GM19328 (cell line): ENCODE data around the gene COPB2.

Experiments
- ATAC-seq: cut with Tn5 transposase; IDR thresholded peaks from one replicate; pipeline ENCODE4 v1.9.1; 2021; ENCODE audit warnings: mild to moderate bottlenecking, moderate library complexity; ENCODE audit not compliant: unreplicated experiment

COPB2 gene

DNA sequence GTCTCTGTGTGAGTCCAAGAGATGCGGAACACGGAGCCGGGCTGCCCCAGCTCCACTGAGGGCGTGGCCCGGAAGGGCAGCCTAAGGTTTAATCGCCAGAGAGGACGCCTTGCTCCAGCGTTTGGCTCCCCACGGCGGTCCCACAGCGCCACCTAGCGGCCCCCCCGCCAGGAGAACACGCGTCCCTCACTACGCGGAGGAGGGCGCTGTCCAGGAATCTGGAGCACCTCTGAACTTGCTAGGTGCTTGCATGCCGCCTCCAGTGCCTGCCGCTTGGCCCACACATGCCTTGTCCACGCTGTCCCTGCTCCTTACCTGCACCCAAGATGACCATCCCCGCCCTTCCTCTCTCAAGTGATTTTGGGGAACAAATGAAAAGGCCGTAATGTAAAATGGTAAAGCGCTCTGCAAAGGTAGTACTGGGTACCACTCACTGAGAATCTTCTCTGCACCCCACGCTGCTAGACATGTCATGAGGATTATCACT, 60.0 kb downstream of the COPB2 start:
- peak; percentile 94 for ATAC-seq

DNA sequence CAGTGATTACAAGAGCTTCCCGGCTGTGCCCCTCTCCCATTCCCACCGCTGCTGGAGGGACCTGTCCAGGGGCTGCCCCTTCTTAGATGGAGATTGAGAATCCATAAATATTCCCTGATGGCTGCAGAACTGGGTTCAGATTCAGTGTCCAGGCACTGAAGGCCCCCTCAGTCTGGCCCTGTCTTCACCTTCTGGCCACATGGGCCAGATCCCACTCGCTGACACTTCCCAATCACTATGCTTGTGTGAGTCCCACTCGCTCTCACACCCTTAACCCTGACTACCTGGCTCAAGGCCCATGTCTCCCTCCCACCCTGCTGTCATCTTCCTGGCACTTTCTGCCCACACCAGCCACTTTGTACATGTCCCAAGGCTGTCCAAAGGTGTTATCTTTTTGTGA, 61.1 kb downstream of the COPB2 start:
- no peak for ATAC-seq

DNA sequence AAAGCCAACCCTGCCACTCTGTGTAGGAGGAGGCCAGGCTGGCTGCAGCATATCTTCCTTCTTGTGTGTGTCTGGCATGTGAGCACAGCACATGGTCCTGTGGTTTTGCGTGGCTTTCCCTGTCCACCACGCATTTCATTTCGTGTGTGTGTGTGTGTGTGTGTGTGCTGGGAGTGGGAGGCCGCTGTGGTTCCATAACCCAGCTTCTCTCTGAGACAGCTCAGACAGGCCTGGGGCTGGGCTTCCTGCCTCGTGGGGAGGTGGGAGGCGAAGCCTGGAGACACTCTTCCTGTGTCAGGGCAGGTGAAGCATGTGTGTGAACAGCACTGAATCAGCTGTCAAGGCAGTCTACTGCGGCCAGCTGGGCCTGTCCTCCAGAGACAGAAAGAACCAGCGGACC, 61.6 kb downstream of the COPB2 start:
- no peak for ATAC-seq

DNA sequence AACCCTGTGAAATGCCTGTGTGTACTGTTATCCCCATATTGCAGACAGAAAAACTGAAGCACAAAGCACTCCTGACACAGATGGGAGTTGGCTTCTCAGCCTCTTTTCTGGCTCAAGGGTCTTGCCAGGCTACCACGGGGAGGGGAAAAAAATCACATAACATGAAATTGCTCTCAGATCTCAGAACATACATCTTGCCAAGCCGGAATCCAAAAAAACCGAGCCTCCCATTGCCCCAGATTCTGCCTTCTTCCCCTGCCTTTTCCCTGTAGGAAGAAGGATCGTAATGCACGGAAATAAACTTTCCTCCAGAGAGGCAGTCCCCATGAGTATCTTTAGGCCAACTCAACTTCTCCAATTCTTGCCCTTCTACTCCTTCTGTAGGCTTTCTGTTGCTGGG, 62.2 kb downstream of the COPB2 start:
- ATAC-seq: no peak

DNA sequence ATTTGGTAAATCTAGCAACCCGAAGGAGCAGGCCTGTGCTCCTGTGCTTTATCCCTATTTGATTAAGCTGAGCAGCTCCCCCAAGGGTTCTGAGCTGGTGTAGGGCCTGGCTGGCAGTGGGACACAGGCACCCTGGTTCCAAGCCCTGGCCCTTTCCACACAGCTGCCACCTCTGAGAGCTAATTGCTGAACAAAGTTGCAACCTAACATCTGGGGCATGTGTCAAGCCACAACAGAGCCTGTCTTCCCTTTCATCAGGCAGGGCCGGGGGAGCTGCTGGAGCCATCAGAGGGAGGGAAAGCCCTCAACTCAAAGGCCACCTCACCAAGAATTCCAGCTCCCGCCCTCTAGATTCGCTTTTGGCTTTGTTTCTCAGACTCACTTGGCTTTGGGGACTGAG, 62.7 kb downstream of the COPB2 start:
- ATAC-seq: no peak

DNA sequence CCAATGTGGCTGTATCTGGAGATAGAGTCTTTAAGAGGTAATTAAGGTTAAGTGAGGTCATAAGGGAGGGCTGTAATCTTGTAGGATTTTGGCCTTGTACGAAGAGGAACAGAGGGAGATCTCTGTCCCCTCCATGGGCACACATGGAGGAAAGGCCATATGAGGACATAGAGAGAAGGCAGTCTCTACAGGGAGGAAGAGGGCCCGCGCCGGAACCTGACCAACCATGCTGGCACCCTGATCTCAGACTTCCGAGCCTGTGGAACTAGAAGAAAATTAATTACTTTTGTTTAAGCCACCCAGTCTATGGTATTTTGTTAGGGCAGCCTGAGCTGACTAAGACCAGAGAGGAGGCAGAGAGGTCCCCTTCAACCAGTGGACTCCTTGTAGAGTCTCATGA, 63.3 kb downstream of the COPB2 start:
- ATAC-seq: no peak

DNA sequence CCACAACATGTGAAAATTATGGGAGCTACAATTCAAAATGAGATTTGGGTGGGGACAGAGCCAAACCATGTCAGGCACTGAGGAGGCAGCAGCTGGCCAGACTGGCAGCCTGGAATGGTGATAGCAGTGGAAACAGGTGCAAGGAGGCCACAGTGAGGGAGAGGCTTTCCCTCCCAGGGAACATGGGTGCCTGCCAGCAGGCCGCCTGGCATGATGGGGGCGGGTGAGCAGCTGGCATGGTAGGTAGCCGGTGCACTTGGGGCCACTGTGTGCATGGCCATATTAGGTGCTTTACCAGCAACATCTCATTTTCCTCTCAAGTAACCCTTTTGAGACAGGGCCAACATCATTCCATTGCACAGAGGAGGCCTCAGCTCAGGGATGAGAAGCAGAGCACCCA, 63.9 kb downstream of the COPB2 start:
- no peak for ATAC-seq

DNA sequence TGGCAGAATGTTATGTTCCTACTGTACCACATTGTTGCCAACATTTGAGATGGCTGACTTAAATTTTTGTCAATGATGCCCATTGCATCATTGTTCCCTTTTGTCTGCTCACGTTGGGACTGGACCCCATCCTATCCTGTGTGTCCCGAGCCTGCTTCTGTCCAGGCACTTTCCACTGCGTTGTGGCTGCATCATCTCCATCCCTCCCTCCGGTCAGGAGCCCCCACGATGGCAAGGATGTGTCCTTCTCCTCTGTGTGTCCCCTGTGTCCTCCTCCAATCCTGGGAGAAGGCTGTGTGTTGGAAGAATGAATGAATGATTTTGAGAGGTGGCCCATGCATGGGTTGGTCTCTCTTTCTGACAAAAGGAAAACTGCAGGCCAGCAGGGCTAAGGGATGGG, 65.0 kb downstream of the COPB2 start:
- ATAC-seq: no peak

DNA sequence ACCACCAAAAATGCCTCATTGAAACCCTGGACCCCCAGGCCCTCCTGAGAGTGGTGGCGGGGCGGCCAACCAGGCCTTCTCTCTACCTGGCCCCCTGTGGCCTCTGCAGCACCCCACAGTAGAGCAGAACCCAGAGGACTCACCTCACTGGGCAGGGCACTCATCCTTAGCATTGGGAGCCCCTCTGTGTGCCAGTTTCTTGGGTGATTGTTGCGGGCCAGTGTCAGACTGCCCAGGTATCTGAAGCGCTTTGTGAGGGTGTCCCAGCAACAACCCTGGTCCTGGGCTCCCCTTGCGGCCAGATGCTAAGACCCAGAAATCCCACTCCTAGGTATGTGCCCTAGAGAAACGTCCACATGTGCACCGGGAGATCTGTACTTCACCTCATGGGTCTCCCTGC, 66.3 kb downstream of the COPB2 start:
- ATAC-seq: no peak

DNA sequence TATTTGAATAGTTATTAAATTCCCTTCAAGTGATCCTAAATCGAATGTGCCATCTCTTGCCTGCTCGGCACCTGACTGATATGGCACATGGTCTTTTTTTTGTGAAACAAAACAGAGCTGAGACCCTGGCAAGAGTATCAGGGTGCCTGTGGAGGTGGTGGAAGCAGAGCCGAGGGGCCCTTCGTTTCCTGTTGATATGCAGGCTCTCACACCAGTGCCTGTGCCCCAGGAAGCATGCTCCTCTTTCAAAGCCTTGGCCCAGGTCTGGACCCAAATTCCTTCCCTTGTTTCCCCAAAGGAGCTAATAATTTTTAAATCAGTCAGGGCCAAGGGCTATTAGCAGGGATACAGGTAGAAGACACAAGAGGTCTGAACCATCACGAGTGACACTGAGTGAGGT, 67.1 kb downstream of the COPB2 start:
- no peak for ATAC-seq

DNA sequence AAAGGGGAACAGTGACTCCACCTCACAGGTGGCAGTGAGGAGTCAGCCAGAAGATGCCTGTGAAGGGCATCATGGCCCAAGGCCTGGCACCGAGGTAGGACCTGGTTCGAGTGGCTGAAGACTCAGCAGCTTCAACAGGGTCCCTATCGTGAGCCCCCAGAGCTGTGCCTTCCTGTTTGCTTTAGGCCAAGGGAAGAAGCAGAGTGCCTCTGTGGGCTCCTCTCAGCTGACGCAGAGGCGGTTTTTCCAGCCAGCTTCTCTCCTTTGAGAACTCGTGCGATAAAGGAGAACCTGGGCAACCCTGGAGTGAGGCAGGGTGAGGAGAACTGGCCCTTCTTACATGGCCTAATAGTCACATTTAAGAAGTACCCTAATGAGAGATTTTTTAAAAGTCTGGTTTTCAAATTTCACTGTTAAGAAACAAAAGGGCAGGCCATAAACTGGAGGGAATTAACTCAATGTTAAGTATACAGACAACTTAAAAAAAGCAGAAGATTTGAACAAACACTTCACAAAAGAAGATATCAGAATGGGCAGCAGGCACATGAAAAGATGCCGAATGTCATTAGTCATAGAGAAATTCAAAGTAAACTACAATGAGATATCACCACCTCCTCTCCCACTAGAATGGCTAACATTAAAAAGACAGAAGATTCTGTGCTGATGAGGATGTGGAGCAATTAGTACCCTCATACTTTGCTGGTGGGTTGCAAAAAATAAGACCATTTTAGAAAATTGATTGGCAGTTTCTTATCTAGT, 68.7 kb downstream of the COPB2 start:
- ATAC-seq: no peak

DNA sequence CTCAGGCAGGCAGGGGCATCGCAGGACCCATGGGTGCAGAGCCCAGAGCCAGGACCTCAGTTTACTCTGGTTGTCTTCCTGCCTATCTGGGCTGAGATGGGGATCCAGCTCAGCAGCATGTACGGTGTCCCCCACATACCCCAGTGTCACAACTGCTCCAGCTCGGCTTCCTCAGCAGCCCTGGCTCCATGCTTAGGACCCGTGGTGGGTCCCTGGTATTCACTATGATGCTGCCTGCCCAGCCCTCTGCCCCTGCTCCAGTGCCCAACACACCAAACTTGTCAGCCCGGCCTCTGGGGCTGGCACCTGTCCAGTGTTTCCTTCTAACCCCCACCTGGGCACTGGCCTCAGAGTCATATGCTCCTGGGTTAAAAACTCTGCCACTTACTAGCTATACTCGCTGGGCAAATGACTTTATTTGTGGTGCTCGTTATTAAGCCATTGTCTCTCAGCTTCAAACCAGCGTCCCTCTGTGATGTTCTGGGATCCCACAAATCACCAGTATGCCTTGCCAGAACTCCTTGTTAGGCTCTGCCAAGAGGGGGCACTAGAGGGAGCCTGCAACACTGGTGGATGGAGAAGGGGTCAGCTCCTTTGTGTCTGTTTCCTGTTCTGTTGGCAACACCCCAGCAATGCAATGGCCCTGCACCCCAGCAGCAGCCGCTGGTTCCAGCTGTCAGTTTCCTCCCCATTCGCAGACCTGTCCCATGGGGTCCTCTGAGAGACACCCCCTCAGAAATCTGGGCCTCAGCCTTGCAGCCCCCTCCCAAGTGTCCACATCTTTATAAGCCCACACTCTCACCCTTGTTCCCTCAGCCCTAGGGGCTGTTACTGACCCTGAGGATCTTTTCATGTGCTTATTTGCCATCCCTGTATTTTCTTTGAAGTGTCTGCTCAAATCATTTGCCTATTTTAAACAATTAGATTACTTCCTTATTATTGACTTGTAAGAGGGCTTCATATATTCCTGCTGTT, 69.7 kb downstream of the COPB2 start:
- ATAC-seq: no peak

DNA sequence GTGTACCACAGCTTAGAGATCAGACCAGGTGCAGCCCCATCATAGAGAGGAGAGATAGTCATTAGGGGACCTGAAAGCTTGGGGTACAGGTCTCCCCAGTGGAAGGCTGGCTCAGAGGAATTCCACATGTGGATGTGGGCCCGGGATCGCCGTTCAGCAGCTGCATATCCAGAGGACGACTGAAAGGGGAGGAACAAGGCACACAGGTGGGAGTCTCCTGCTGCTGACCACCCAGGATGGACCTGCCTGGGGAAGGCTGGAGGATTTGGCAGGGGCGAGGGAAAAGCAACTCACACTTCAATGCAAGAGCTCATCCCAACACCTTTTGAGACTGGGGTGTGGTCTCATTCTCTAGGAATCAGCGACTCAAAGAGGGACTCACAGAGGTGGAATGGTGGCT, 70.6 kb downstream of the COPB2 start:
- no peak for ATAC-seq

DNA sequence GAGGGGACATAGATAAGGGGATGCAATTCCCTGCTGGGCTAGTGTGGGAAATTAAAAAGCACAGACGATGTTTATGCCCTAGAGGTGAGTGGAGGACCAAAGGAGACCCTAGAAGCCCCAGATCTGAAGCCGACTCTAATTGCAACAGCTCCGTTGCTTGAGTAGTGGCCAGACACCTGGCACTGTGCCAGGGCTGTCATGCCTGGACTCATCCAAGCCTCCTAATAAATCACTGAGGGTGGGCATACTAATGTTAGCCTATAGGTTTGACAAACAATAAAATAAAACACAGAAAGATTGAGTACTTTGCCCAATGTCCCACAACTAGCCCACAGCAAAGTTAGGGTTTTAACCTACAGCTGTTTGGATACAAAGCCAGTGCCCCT, 71.0 kb downstream of the COPB2 start:
- ATAC-seq: no peak

DNA sequence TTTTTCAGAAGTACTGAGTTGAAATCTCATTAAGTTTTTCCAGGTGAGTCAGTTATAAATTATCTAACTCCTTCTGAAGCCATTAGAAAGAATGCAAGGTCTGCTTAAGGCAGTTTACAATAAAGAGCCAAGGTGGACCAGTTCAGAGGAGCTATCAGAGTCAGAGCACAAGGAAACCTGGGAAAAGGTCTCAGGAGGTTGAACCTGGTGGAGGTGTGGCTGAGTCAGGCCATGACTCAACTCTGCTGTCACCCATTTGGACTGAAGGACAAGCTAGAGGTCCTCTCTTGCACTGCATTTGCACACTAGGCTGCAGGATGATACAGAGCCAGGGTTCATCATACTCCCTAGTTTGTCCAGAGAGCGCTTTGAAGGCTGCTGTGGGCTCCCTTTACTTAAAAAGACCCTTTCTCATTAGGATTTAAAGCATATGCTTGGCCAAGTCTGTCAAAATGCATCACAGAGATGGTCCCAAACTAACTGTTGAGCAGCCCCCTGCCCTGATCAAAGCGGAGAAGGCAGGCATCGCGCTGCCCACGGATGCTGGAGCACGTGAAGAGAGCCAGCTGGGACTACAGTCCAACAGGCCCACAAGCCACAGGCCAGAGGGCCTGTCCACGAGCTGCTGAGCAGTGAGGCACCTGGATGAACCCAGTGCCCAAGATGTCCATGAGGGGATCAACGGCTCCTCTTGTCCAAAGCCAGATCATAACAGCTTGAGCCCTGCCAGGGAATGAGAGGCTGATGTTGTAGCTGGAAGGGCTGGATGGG, 71.6 kb downstream of the COPB2 start:
- no peak for ATAC-seq

DNA sequence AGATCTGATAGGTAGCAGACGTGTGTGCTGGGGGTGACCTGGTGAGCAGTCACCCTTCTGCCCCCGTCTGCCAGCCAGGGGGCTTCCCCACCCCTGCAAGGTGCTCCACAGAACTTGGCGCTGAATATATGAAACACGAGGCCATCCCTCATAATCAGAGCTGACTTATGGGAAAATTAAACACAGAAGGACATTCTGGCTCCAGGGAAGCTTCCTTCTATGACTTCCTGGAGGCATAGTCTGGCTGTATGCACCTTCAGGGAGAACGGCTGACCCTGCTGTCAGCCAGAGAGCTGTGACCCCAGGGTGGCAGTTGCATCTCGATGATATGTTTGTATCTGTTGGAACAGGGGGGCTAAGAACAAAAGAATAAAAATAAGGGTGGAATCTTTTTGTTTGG, 72.2 kb downstream of the COPB2 start:
- ATAC-seq: no peak

DNA sequence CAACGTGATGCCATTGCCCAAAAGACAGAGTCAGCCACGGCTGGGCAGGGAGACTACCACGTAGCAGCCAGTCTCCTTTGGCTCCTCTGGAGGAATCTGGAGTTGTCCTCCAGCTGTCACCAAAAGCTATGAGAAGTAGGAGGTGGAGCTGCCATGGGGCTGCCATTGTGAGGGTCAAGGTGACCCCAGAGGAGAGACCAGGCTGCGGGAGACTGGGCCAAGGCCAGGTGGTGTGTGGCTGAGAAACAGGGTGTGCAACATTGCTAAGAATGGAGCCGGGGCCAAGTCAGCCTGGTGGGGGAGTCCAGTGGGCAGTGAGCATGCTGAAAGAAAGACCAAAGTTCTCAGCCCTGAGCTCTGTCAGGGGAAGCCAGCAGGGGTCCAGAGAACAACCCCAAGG, 75.5 kb downstream of the COPB2 start:
- no peak for ATAC-seq

DNA sequence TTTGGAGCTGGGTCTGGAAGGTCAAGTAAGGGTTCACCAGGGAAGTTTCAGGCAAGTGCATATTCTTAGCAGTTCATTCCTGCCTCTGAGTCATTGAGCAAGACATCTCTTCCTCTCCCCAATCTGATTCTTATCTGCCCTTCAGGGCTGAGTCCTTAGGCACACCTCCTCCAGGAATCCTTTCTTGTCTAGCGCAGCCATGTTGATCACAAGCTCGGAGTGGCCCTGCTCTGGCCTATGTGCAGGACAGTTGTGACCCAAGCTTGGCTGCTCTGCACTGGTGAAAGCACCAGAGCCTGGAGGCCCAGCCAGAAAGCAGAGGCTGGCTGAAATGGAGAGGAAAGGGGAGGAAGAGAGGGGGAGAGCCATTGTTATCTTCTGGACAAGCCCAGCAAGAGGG, 76.5 kb downstream of the COPB2 start:
- ATAC-seq: no peak

DNA sequence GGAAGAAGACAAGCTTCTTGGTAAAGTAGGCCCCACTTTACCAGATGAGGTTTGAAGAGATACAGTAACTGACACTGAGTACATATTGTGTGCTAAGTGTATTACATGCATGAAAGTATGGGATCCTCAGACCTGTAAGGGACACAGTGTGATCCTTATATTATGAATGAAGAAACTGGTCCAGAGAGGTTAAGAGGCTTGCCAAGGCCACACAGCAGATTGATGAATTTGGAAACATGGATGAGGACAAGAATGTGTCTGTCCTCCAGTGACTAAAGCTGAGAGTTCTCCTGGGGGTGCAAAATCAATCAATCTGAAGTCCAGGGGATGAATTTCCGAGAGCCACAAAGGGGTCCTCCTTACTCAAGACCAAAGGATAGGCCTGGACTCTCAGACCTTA, 77.0 kb downstream of the COPB2 start:
- no peak for ATAC-seq

DNA sequence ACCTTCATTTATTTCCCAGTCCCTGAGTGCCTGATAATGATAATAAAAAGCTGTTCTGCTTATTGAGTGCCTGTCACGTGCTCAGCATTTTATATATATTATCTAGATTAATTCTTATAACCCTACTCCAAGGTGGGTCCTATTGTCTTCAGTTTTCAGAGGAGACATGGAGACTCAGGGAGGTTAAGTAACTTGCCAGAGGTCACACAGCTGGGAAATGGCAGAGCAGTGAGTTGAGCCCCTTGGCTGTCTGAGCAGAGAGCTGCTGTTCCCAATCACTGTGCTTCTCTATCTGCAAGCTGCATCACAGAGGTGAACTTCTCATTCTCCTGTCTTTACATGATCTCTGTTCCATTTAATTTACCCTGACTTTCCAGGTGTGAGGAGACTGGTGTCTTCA, 77.9 kb downstream of the COPB2 start:
- no peak for ATAC-seq

DNA sequence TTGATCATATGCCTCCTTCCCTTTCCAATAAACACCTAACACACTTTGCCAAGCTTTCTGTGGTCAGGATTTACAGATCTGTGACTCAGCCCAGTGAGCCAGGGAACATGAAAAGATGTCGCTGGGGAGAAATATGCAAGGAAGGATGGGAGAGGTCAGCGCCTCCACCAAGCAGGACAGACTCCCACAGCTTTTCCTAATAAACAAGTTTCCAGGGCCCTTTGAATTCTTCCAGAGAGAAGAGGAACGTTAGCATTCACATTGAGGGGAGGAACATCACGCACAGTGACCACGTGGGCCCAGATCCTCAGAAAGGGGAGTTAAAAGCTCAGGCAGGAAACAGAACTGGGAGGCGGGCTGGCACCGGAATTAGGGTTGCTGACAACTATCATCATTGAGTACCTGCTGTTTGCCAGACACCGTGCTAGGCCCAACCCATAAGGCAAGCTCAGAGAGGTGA, 78.9 kb downstream of the COPB2 start:
- no peak for ATAC-seq
